ENCODE results near the gene PLXNA2. TPM values are rescaled to one million over a fixed set of nuclear protein-coding genes. Genes with fewer than 3 reads are reported as not detected.

Gene PLXNA2
- total RNA-seq, 1 experiment from 2014 or later, result 17.7 TPM

- DNase-seq (ENCODE audit: low read depth), result no peak
Observed at GRCh38 chr1:208145167-208145566, 99.0 kb downstream of the PLXNA2 start.

DNA sequence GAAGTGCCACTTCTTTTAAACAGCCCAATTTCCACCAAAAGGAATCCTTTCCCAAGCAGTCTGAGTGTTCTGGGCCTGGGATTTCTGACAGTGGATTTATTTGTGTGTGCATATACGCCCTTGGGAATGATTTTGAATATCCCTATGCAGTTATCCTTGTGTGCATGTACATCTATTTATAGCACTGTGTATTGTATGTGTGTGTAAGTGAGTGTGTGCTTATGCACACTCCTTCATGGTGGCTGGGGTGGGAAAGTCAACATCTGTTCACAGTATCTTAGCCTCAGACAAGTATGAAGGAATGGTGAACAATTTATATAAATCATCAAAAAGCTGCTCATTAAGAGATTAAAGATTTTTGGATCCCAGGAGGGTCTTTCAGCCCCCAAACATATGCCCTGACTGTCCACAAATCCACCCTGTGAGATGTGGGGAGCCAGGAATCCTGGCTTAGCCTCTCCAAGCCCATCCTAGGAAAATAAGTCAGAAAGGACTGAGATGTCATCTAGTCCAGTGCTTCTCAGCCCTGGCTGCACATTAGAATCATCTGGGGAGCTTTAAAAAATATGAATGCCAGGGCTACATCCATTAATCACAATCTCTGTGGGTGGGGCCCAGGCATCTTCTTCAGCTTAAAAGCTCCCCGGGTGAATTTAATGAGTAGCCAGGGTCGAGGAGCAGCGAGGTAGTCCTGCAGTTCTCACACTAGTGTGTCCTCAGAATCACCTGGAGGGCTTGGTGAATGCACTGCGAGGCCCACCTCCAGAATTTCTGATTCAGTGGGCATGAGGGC is 101.4 kb downstream of the PLXNA2 start:
- no peak for DNase-seq (ENCODE audit: low read depth)

GRCh38 chr1:208141610-208142192 is 102.5 kb downstream of the PLXNA2 start:
- no peak for DNase-seq (ENCODE audit: low read depth)

DNA sequence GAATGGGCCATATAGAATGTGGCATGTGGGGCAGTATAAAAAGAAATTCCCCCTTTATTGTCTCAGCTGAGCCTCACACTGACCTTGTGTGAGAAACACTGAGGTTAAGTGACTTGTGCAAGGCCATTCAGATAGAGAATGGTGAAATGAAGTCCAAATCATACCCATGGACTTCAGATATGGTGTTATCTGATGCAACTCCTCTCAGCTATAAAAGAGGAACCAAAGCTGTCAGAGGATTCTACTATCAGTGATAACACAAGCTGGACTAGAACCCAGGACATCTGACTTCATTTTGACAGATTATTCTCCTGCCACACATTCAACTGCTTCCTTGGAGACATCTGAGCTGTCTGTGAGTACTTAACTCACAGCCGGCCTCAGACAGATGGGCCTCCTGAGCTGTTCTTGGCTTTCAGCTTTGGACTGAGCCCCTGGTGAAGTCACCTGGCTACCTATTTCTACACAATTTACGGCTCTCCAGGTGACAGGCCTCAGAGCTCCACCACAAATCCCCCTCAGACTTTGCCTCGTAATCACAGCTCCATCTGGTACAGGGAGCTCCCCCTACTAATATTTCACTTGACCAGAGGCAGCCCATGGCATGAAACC is 104.6 kb downstream of the PLXNA2 start:
- no peak for DNase-seq (ENCODE audit: low read depth)

DNA sequence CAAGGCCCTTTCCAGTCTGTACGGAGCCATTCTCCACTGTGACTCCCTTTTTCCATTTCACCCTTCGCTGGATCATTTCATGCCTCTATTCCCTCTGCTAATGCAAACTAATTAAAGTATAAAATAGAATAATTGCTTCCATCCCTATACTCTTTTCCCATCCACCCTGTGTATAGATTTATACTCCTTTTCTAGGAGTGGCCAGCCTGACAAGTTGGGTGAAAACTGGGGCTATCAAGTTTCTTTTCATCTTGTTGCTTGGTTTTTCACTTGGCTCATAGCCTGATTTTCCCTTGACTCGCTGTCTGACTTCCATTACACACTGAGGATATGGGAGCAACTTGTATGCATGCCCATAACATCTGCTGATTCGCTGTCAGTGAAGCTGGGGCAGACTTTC is 107.0 kb downstream of the PLXNA2 start:
- DNase-seq (ENCODE audit: low read depth), result peak; percentile 74

- no peak for DNase-seq (ENCODE audit: low read depth)
Observed at GRCh38 chr1:208136459-208137182, 107.6 kb downstream of the PLXNA2 start.

- no peak for DNase-seq (ENCODE audit: low read depth)
Observed at GRCh38 chr1:208135354-208135753, 108.8 kb downstream of the PLXNA2 start.

DNA sequence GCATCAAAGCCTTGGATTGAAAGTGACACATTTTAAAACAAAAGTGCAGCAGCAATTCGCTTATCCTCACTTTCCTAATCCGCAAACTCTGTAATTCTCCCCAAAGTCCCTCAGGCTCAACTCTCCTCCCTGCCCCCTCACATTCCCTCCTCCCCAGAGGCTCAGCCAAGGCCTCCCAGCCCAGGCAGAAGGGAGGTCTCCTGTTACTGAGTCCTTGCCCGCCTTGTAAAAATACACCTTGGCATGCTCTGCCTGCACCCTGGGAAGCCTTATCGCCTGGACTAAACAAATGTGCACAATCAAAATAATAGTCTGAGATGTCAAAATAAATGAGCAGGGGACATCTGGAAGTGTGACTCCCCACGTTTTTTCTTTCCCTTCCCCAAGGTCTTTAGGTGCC is 109.7 kb downstream of the PLXNA2 start:
- no peak for DNase-seq (ENCODE audit: low read depth)

DNA sequence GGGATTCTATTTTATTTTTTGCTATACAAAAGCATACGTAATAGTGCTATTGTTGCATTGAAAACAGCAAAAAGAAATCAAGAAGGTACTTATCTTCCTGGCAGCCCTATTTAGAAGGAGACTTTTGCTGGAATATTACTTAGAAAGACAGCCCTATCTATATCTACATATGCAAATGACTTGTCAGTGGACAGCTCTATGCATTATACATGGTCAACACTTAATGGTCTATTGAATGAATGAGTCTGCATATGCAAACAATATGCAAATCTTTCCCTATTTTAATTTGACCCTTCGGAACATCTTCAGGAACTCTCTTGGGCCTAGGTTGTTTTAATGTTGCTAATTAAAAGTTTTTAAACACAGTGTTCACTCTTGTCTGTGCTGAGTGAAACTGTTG is 110.8 kb downstream of the PLXNA2 start:
- no peak for DNase-seq (ENCODE audit: low read depth)

- peak; percentile 58 for DNase-seq (ENCODE audit: low read depth)
Observed at GRCh38 chr1:208132287-208132882, 111.8 kb downstream of the PLXNA2 start.

DNA sequence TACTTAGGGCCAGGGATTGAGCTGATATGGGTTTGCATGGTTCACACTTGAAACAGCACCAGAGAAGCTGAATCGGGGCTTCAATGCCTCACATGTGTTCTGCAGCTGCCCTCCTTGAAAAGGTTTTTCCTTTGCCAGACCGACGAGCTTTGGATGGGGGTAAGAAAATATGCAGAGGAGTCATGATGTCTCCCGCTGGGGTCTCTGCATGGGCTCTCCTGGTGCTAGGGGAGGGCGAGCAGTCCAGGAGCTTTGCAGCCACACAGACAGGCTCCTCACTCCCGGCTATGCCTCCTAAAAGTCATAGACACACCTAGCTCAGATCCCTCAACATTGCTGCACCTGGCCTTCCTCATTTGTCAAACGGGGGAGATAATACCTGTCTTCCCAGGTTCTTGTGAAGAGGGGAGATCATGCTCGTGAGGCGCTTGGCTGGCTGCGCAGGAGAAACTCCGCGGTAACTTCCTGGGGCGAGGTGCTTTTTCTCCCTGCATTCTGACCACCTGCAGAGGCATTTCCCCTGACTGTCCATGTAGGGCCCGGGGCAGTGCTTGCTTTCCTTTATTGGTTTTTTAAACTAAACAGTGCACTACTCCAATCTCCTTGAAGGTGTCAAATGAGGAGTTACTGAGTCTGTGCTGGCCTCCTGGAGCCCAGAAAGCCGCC is 112.4 kb downstream of the PLXNA2 start:
- DNase-seq (ENCODE audit: low read depth), result no peak

- no peak for DNase-seq (ENCODE audit: low read depth)
Observed at GRCh38 chr1:208129487-208129886, 114.7 kb downstream of the PLXNA2 start.

- DNase-seq (ENCODE audit: low read depth), result no peak
Observed at GRCh38 chr1:208129060-208129459, 115.1 kb downstream of the PLXNA2 start.

DNA sequence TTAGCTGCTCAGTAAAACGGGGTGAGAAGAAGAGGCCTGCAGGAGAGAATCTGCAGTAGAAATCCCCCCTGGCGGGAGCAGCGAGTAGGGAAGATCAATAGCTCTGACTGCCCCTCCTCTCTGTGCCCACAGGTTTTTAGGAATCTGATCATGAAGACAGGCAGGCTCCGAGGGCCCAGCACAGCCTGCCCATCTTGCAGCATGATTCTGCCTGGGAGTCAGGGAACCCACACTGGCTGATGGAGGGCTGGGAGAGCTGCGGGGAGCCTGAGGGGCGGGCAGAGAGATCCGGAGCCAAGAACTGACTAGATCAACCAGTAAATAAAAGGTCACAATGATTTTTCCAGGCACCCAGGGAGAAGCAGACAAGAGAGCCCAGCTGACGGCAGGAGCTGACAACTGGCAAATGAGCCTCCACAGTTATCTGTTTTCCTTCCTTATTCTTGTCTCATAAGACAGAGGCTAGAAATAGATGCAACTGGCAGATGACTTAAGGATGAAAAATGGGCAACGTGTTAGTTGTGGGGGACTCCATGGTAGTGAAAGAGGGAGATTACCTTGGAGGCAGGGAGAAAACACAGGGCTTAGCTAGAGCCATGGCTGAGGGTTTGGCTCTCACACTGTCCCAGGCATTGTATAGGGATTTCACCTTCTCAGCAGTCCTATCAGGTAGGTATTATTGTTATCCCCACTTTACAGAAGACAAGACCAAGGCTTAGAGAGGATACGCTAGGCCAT is 116.2 kb downstream of the PLXNA2 start:
- no peak for DNase-seq (ENCODE audit: low read depth)

DNA sequence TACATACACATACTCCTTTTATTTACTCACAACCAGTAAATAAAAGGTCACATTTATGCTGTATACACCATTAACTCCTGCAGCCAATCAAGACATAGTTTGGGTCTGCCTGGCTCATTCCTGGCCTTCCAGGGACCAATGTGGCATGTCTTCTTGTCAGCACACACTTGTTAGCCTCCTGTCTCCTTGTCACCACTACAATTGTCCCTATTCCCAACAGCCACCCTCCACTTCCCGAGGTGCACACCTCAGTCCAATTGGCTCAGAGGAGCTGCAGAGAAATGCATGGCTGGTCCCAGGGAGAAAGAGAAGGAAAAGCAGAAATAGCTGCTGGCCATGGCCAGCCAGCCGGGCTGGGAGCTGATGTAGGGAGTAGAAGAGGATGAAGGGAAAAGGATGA is 116.9 kb downstream of the PLXNA2 start:
- DNase-seq (ENCODE audit: low read depth), result no peak

GRCh38 chr1:208126108-208126507 is 118.1 kb downstream of the PLXNA2 start:
- no peak for DNase-seq (ENCODE audit: low read depth)

- no peak for DNase-seq (ENCODE audit: low read depth)
Observed at GRCh38 chr1:208122612-208123358, 121.4 kb downstream of the PLXNA2 start.

DNA sequence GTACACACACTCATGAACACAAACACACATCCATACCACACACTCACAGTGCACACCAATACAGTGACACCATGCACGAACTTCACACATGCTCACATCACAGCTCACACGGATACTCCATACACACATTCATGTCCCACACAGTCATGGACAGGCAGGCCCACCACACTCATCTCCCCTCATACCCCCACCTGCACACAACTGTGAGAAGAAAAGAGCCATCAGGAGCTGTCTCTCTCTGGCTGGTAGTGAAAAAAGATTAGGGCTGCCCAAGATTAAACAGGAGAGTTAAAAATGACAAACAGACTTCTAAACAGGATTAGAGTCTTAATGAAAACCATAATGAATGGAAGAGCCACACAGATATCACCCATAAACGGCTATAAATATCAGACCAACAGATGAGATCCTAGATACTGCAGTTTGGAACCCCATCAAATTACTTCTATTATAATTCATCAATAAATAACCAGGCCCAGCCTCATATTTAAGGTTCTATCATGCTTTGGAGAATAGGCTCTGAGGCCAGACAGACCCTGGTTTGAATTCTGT is 122.3 kb downstream of the PLXNA2 start:
- DNase-seq (ENCODE audit: low read depth), result no peak

DNA sequence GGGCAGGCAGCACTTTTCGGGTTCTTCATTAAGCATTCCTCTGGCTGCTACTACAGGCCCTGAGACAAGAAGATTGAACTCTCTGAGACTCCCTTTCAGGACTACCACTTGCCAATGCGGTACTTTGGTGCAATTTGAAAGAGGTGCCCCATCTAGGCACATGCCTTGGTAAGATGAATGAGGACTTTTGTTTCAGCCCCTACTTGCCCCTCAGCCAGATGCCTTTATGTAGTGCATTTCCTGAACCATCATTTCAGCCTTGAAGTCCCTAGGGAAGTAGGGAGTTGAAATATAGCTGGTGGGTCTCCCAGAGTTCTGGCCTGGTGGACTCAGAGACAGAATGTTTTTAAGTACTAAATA is 123.8 kb downstream of the PLXNA2 start:
- DNase-seq (ENCODE audit: low read depth), result no peak

Measured in LHCN-M2 (cell line).